ENCODE measurements around the gene KCTD7. TPM values are rescaled to one million over a fixed set of nuclear protein-coding genes. Genes with fewer than 3 reads are reported as not detected.

Gene KCTD7
- total and polyA plus RNA-seq, 2 of the 13 experiments (the other 11 are each of a cell fraction or from before 2014, with no cell fraction given), result 7.3 to 13.5 TPM

GRCh38 chr7:66641526-66641871 lies 12.8 kb downstream of the KCTD7 start:
- no TSS peak for BruUV-seq (replicated peaks)
- 75% methylated on average over 4 of the region's 4 CpGs for WGBS (ENCODE audit: low lambda C conversion rate)
- Histone ChIP-seq H3K9me3 (ENCODE audit: low read length) (no peaks in the 10 kb centered on the region), H3K36me3 (replicated peaks in 1 of 2; ENCODE audit: control insufficient read depth in 1 of 2, insufficient read depth in 2 of 2, low read length in 2 of 2) (peaks cover 16 to 42% of the 10 kb centered on the region in 2 experiments), H3K4me2 (ENCODE audit: low read depth, low read length) (peak overlapping the region; percentile 56), H3K9ac (ENCODE audit: insufficient read depth, low read depth, low read length) (no peak overlapping the region), H3K79me2 (ENCODE audit: insufficient read depth, low read length) (no peaks in the 10 kb centered on the region), H3K4me1 (ENCODE audit: insufficient read depth, low read length) (peaks cover 29% of the 10 kb centered on the region), H3K27ac (ENCODE audit: extremely low read length, insufficient read depth, low read length) (peak overlapping the region; percentile 56), H2AFZ (ENCODE audit: low read length) (no peak overlapping the region), H4K20me1 (ENCODE audit: insufficient read depth, low read length) (no peaks in the 10 kb centered on the region), H3K27me3 (ENCODE audit: control insufficient read depth in 1 of 2, insufficient read depth in 2 of 2, low read length in 2 of 2) (no peaks in the 10 kb centered on the region), H3K4me3 (replicated peaks in 1 of 3; ENCODE audit: insufficient read depth in 1 of 3, low read depth in 2 of 3, low read length in 3 of 3) (no peak overlapping the region)
- intact Hi-C loops (cut with micrococcal nuclease; ENCODE audit: unreplicated experiment), result no loop called here
- 0 out of 2 replicates have a peak, but pooled peaks have one; percentile 45 for TF ChIP-seq SALL2 (CRISPR knock-in tag; IDR thresholded peaks at IDR 0.05)
- no peak for TF ChIP-seq CREB1 (IDR thresholded peaks at IDR 0.05)
- TF ChIP-seq CREB1 (CRISPR knock-in tag; IDR thresholded peaks at IDR 0.05), result peak; percentile 25; the same call in 1 of the 2 replicates
- TF ChIP-seq PAXIP1 (CRISPR knock-in tag; conservative IDR thresholded peaks at IDR 0.05), result peak; percentile 14; the same call in 1 of the 2 replicates
- 0 out of 2 replicates have a peak, but pooled peaks have one; percentile 49 for TF ChIP-seq ZNF556 (CRISPR knock-in tag; IDR thresholded peaks at IDR 0.05; ENCODE audit: borderline replicate concordance)
- no peak for TF ChIP-seq ZBTB49 (CRISPR knock-in tag; IDR thresholded peaks at IDR 0.05; ENCODE audit: borderline replicate concordance)
- no peak for TF ChIP-seq GABPA (IDR thresholded peaks at IDR 0.05; ENCODE audit: low read depth, low read length)
- TF ChIP-seq GABPA (CRISPR knock-in tag; IDR thresholded peaks at IDR 0.05; ENCODE audit: low read depth), result peak; percentile 14; the same call in 1 of the 2 replicates
- TF ChIP-seq ZNF558 (CRISPR knock-in tag; IDR thresholded peaks at IDR 0.05; ENCODE audit: borderline replicate concordance), result no peak
- peak; percentile 5; the same call in 1 of the 2 replicates for TF ChIP-seq ZNF143 (CRISPR knock-in tag; IDR thresholded peaks at IDR 0.05)
- TF ChIP-seq MAFF (IDR thresholded peaks at IDR 0.05; ENCODE audit: low read depth, low read length), result no peak
- 0 out of 2 replicates have a peak, but pooled peaks have one; percentile 29 for TF ChIP-seq SSRP1 (CRISPR knock-in tag; IDR thresholded peaks at IDR 0.05)
- peak; percentile 19; the same call in 1 of the 2 replicates for TF ChIP-seq HNF1B (CRISPR knock-in tag; IDR thresholded peaks at IDR 0.05)
- TF ChIP-seq HINFP (CRISPR knock-in tag; IDR thresholded peaks at IDR 0.05; ENCODE audit: low read depth), result 0 out of 2 replicates have a peak, but pooled peaks have one; percentile 18
- TF ChIP-seq NFKB2 (CRISPR knock-in tag; IDR thresholded peaks at IDR 0.05; ENCODE audit: borderline replicate concordance), result no peak
- TF ChIP-seq ZNF761 (CRISPR knock-in tag; conservative IDR thresholded peaks at IDR 0.05), result 0 out of 2 replicates have a peak, but pooled peaks have one; percentile 13
- ATAC-seq (peak; percentile 61; the same call in 2 of the 3 replicates), DNase-seq (ENCODE audit: low spot score) (no peak), FAIRE-seq (no peak)
- POLR2A ChIA-PET, result interaction anchor here (2.6 kb wide), 1 partner anchor 13 kb away, joined by 10 read pairs; no protein-coding TSS in a partner anchor
- in situ Hi-C loops (cut with HindIII; ENCODE audit: extremely low pct_ligation_motif_present, low pct_unique_long_range_greater_than_20kb), result no loop called here
- CTCF ChIA-PET (ENCODE audit: low intra/inter-chr PET ratio, low total read pairs), result no interaction called here

Data from HepG2 (cell line).